Neural cell (in vitro differentiated cells): ENCODE results near the gene NT5DC4. TPM values are rescaled to one million over a fixed set of nuclear protein-coding genes. Genes with fewer than 3 reads are reported as not detected.

Experiments used
- H2AFZ ChIP-seq: fragments of 200-600, 300-800 bp; sonication (generic), shearing (Covaris generic); 2 replicates; pipeline ENCODE4 v1.6.0; 2014; ENCODE audit warnings: low read depth, mild to moderate bottlenecking, antibody characterized with exemption, low read length, moderate library complexity
- H3F3A ChIP-seq: fragments of 200-600 bp; shearing (Covaris generic); 2 replicates; pipeline ENCODE4 v1.6.1; 2016; ENCODE audit warnings: mild to moderate bottlenecking, moderate library complexity, mixed read lengths, antibody characterized with exemption, low read length; ENCODE audit not compliant: insufficient read depth, poor library complexity, severe bottlenecking
- H3K27ac ChIP-seq: fragments of 200-600, 300-800 bp; sonication (generic), shearing (Covaris generic); 2 replicates; pipeline ENCODE4 v1.5.1; 2014; ENCODE audit warnings: mild to moderate bottlenecking, low read length, moderate library complexity
- H3K27me3 ChIP-seq: fragments of 300-800, 200-600 bp; sonication (generic), shearing (Covaris generic); 2 replicates; pipeline ENCODE4 v1.6.0; 2014; ENCODE audit warnings: mild to moderate bottlenecking, low read depth, low read length, moderate library complexity; ENCODE audit not compliant: insufficient read depth
- H3K36me3 ChIP-seq: fragments of 300-800, 200-600 bp; sonication (generic), shearing (Covaris generic); 2 replicates; pipeline ENCODE4 v1.5.1; 2014; ENCODE audit warnings: mild to moderate bottlenecking, antibody characterized with exemption, low read length, moderate library complexity; ENCODE audit not compliant: insufficient read depth
- H3K4me2 ChIP-seq: fragments of 300-800, 200-600 bp; sonication (generic), shearing (Covaris generic); 2 replicates; pipeline ENCODE4 v1.6.0; 2014; ENCODE audit warnings: mild to moderate bottlenecking, low read length
- H3K4me3 ChIP-seq: fragments of 300-800, 200-600 bp; sonication (generic), shearing (Covaris generic); 2 replicates; pipeline ENCODE4 v1.5.1; 2014; ENCODE audit warnings: mild to moderate bottlenecking, low read length, moderate library complexity
- H3K79me2 ChIP-seq: fragments of 200-600 bp; shearing (Covaris generic); replicated peaks from 2 replicates; pipeline ENCODE4 v1.6.0; 2014; ENCODE audit warnings: mild to moderate bottlenecking, low read length, moderate library complexity; ENCODE audit not compliant: insufficient read depth
- H3K9ac ChIP-seq: fragments of 300-800, 200-600 bp; sonication (generic), shearing (Covaris generic); 2 replicates; pipeline ENCODE4 v1.6.1; 2016; ENCODE audit warnings: mild to moderate bottlenecking, low read length, mixed read lengths
- H3K9me2 ChIP-seq: fragments of 200-600 bp; shearing (Covaris generic); 2 replicates; pipeline ENCODE4 v1.6.1; 2016; ENCODE audit warnings: mild to moderate bottlenecking, low read length, mixed read lengths; ENCODE audit not compliant: insufficient read depth
- H3K9me3 ChIP-seq: fragments of 200-600, 300-800 bp; sonication (generic), shearing (Covaris generic); 2 replicates; pipeline ENCODE4 v1.6.1; 2016; ENCODE audit warnings: mild to moderate bottlenecking, mixed run types, low read length, moderate library complexity, mixed read lengths
- H4K20me1 ChIP-seq: fragments of 200-600 bp; shearing (Covaris generic); 2 replicates; pipeline ENCODE4 v1.6.1; 2016; ENCODE audit warnings: mild to moderate bottlenecking, mixed run types; ENCODE audit not compliant: insufficient read depth
- EP300 ChIP-seq: fragments of 450-650 bp; conservative IDR thresholded peaks from 2 replicates; pipeline ENCODE4 v1.6.1; 2014; ENCODE audit warnings: antibody characterized with exemption, mild to moderate bottlenecking, moderate library complexity; ENCODE audit not compliant: poor library complexity, severe bottlenecking
- EZH2 ChIP-seq: fragments of 200-600, 300-800 bp; shearing (Covaris generic), sonication (generic); IDR thresholded peaks from 2 replicates; pipeline ENCODE4 v1.6.1; 2014; ENCODE audit warnings: antibody characterized with exemption, low read length, borderline replicate concordance, mild to moderate bottlenecking; ENCODE audit not compliant: insufficient read depth, poor library complexity, severe bottlenecking
- MXI1 ChIP-seq: fragments of 450-650 bp; conservative IDR thresholded peaks from 2 replicates; pipeline ENCODE4 v1.6.1; 2014; ENCODE audit warnings: antibody characterized with exemption, mild to moderate bottlenecking; ENCODE audit not compliant: poor library complexity, severe bottlenecking
- POLR2AphosphoS5 ChIP-seq: IDR thresholded peaks from 2 replicates; pipeline ENCODE4 v1.6.1; 2012
- RAD21 ChIP-seq: fragments of 450-650 bp; conservative IDR thresholded peaks from 2 replicates; pipeline ENCODE4 v1.6.1; 2014; ENCODE audit warnings: antibody characterized with exemption, mild to moderate bottlenecking, moderate library complexity
- SMC3 ChIP-seq: fragments of 450-650 bp; conservative IDR thresholded peaks from 2 replicates; pipeline ENCODE4 v1.6.1; 2014; ENCODE audit warnings: antibody characterized with exemption, mild to moderate bottlenecking, moderate library complexity; ENCODE audit not compliant: poor library complexity
- TAF1 ChIP-seq: IDR thresholded peaks from 2 replicates; pipeline ENCODE4 v1.6.1; 2012; ENCODE audit warnings: low read depth
- polyA plus RNA-seq: library from polyadenylated mRNA; depleted of rRNA; stranded (reverse); fragments of >200 nt; gene quantifications from 2 replicates; pipeline ENCODE4 v1.2.3, GENCODE V29; 2014
- TF ChIP-seq, protein P1 (sequence below): fragments of 450-650 bp; IDR thresholded peaks from 2 replicates; pipeline ENCODE4 v1.5.1; 2014; ENCODE audit warnings: antibody characterized with exemption, mild to moderate bottlenecking, moderate library complexity; ENCODE audit not compliant: poor library complexity, severe bottlenecking
- TF ChIP-seq, protein P2 (sequence below): IDR thresholded peaks from 2 replicates; pipeline ENCODE4 v1.6.1; 2012; ENCODE audit warnings: borderline replicate concordance

The NT5DC4 gene
- polyA plus RNA-seq, 1 donor from 2014 or later, result not detected

GRCh38 chr2:112773556-112773955 is 52.7 kb downstream of the NT5DC4 start:
- Histone ChIP-seq H3K27me3 (no peaks in the 10 kb centered on the region), H3K9me2 (no peaks in the 10 kb centered on the region), H3K79me2 (no peaks in the 10 kb centered on the region), H3K27ac (no peak overlapping the region), H3K36me3 (no peaks in the 10 kb centered on the region), H3K4me2 (no peak overlapping the region), H3K9ac (no peak overlapping the region), H2AFZ (no peak overlapping the region), H3K4me3 (no peak overlapping the region), H3F3A (no peaks in the 10 kb centered on the region), H3K9me3 (no peaks in the 10 kb centered on the region), H4K20me1 (no peaks in the 10 kb centered on the region)
- TF ChIP-seq, protein P1, sequence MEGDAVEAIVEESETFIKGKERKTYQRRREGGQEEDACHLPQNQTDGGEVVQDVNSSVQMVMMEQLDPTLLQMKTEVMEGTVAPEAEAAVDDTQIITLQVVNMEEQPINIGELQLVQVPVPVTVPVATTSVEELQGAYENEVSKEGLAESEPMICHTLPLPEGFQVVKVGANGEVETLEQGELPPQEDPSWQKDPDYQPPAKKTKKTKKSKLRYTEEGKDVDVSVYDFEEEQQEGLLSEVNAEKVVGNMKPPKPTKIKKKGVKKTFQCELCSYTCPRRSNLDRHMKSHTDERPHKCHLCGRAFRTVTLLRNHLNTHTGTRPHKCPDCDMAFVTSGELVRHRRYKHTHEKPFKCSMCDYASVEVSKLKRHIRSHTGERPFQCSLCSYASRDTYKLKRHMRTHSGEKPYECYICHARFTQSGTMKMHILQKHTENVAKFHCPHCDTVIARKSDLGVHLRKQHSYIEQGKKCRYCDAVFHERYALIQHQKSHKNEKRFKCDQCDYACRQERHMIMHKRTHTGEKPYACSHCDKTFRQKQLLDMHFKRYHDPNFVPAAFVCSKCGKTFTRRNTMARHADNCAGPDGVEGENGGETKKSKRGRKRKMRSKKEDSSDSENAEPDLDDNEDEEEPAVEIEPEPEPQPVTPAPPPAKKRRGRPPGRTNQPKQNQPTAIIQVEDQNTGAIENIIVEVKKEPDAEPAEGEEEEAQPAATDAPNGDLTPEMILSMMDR, result no peak
- TF ChIP-seq TAF1 (no peak), RAD21 (no peak), POLR2AphosphoS5 (no peak), EZH2 (no peak), EP300 (no peak), MXI1 (no peak), SMC3 (no peak)
- TF ChIP-seq, protein P2, sequence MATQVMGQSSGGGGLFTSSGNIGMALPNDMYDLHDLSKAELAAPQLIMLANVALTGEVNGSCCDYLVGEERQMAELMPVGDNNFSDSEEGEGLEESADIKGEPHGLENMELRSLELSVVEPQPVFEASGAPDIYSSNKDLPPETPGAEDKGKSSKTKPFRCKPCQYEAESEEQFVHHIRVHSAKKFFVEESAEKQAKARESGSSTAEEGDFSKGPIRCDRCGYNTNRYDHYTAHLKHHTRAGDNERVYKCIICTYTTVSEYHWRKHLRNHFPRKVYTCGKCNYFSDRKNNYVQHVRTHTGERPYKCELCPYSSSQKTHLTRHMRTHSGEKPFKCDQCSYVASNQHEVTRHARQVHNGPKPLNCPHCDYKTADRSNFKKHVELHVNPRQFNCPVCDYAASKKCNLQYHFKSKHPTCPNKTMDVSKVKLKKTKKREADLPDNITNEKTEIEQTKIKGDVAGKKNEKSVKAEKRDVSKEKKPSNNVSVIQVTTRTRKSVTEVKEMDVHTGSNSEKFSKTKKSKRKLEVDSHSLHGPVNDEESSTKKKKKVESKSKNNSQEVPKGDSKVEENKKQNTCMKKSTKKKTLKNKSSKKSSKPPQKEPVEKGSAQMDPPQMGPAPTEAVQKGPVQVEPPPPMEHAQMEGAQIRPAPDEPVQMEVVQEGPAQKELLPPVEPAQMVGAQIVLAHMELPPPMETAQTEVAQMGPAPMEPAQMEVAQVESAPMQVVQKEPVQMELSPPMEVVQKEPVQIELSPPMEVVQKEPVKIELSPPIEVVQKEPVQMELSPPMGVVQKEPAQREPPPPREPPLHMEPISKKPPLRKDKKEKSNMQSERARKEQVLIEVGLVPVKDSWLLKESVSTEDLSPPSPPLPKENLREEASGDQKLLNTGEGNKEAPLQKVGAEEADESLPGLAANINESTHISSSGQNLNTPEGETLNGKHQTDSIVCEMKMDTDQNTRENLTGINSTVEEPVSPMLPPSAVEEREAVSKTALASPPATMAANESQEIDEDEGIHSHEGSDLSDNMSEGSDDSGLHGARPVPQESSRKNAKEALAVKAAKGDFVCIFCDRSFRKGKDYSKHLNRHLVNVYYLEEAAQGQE, result no peak

GRCh38 chr2:112774536-112775285 is 53.9 kb downstream of the NT5DC4 start:
- Histone ChIP-seq H3K9me3 (no peaks in the 10 kb centered on the region), H3K36me3 (no peaks in the 10 kb centered on the region), H3K4me3 (no peak overlapping the region), H3K4me2 (no peak overlapping the region), H3K9ac (no peak overlapping the region), H3K79me2 (no peaks in the 10 kb centered on the region), H2AFZ (no peak overlapping the region), H3K9me2 (no peaks in the 10 kb centered on the region), H3F3A (no peaks in the 10 kb centered on the region), H4K20me1 (no peaks in the 10 kb centered on the region), H3K27ac (no peak overlapping the region), H3K27me3 (no peaks in the 10 kb centered on the region)
- TF ChIP-seq POLR2AphosphoS5 (no peak), EP300 (no peak)
- TF ChIP-seq, protein P1, result no peak
